Peyer's patch (tissue), 4 donors: ENCODE results near the gene MACROD2.

ENCODE experiments used
- POLR2A ChIP-seq, 2 donors: fragments of 450-650 bp; IDR thresholded peaks; one replicate each; pipeline ENCODE4 v1.5.1; 2017; ENCODE audit warnings: antibody characterized with exemption in 2 of 2, mild to moderate bottlenecking in 2 of 2, moderate library complexity in 2 of 2
- TF ChIP-seq, protein P1 (sequence below), 6 experiments: fragments of 450-650 bp in 4 of 6; fragments of 200-600 bp in 2 of 6; sonication (generic) in 1 of 6; IDR thresholded peaks; one replicate each; pipeline ENCODE4 v1.5.1; 2017 to 2019; ENCODE audit warnings: antibody characterized with exemption in 6 of 6, mild to moderate bottlenecking in 3 of 6, moderate library complexity in 1 of 6

DNA sequence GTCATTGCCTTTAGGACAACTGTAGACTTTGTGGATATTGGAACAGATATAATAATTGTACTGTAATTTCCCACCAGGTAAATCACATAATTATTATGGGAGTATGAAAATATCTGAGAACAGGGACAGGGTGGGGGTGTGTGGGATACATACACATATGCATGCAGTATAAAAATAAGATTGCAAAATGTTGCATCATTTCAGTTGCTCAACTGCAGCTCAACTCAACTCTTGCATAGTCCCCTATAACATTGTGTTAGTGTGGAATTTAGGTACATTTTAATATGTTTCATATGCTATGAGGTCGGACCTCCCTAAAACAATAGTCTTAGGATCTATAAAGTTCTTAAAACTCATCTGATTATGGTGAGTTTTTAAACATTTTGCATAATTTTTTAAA is 617.1 kb downstream of the MACROD2 start:
- TF ChIP-seq, protein P1, sequence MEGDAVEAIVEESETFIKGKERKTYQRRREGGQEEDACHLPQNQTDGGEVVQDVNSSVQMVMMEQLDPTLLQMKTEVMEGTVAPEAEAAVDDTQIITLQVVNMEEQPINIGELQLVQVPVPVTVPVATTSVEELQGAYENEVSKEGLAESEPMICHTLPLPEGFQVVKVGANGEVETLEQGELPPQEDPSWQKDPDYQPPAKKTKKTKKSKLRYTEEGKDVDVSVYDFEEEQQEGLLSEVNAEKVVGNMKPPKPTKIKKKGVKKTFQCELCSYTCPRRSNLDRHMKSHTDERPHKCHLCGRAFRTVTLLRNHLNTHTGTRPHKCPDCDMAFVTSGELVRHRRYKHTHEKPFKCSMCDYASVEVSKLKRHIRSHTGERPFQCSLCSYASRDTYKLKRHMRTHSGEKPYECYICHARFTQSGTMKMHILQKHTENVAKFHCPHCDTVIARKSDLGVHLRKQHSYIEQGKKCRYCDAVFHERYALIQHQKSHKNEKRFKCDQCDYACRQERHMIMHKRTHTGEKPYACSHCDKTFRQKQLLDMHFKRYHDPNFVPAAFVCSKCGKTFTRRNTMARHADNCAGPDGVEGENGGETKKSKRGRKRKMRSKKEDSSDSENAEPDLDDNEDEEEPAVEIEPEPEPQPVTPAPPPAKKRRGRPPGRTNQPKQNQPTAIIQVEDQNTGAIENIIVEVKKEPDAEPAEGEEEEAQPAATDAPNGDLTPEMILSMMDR (IDR thresholded peaks at IDR 0.05) = no peak
- no peak for TF ChIP-seq POLR2A (IDR thresholded peaks at IDR 0.05)
